HG03097 (cell line): ENCODE results near the gene TPST2.

Source experiments
- ATAC-seq: cut with Tn5 transposase; IDR thresholded peaks from one replicate; pipeline ENCODE4 v1.9.1; 2021; ENCODE audit not compliant: unreplicated experiment, low FRiP score

TPST2 gene

GRCh38 chr22:26479792-26480610, 109.9 kb downstream of the TPST2 start:
- no peak for ATAC-seq

GRCh38 chr22:26479043-26479791, 110.7 kb downstream of the TPST2 start:
- ATAC-seq, result no peak

GRCh38 chr22:26477341-26477731, 112.6 kb downstream of the TPST2 start:
- no peak for ATAC-seq

- ATAC-seq, result no peak
Observed at GRCh38 chr22:26476705-26477340, 113.1 kb downstream of the TPST2 start.

GRCh38 chr22:26474682-26475081, 115.2 kb downstream of the TPST2 start:
- no peak for ATAC-seq
